ENCODE results near the gene SNX30. TPM values are rescaled to one million over a fixed set of nuclear protein-coding genes. Genes with fewer than 3 reads are reported as not detected.

The SNX30 gene
- total RNA-seq, 1 donor from 2014 or later, result 18.2 TPM

- Mint-ChIP-seq H3K27ac (ENCODE audit: unreplicated experiment) (no peak overlapping the region), H3K36me3 (ENCODE audit: unreplicated experiment) (peaks cover 23% of the 10 kb centered on the region), H3K4me1 (ENCODE audit: unreplicated experiment) (peaks cover 4% of the 10 kb centered on the region), H3K27me3 (ENCODE audit: unreplicated experiment) (no peaks in the 10 kb centered on the region), H3K9me3 (ENCODE audit: unreplicated experiment) (no peaks in the 10 kb centered on the region), H3K4me3 (ENCODE audit: unreplicated experiment) (no peak overlapping the region)
- TF ChIP-seq CTCF (IDR thresholded peaks at IDR 0.05), result no peak
- no peak for DNase-seq (ENCODE audit: extremely low spot score, unreplicated experiment)
These were observed 100.3 kb downstream of the SNX30 start for GRCh38 chr9:112850840-112851239.

GRCh38 chr9:112852741-112853504, 102.4 kb downstream of the SNX30 start:
- Mint-ChIP-seq H3K4me1 (ENCODE audit: unreplicated experiment) (no peaks in the 10 kb centered on the region), H3K36me3 (ENCODE audit: unreplicated experiment) (peaks cover 24% of the 10 kb centered on the region), H3K9me3 (ENCODE audit: unreplicated experiment) (no peaks in the 10 kb centered on the region), H3K27me3 (ENCODE audit: unreplicated experiment) (no peaks in the 10 kb centered on the region), H3K27ac (ENCODE audit: unreplicated experiment) (no peak overlapping the region), H3K4me3 (ENCODE audit: unreplicated experiment) (no peak overlapping the region)
- DNase-seq (ENCODE audit: extremely low spot score, unreplicated experiment), result no peak
- no peak for TF ChIP-seq CTCF (IDR thresholded peaks at IDR 0.05)

GRCh38 chr9:112853882-112854585, 103.5 kb downstream of the SNX30 start:
- Mint-ChIP-seq H3K27ac (ENCODE audit: unreplicated experiment) (no peak overlapping the region), H3K4me1 (ENCODE audit: unreplicated experiment) (peaks cover 3% of the 10 kb centered on the region), H3K36me3 (ENCODE audit: unreplicated experiment) (peaks cover 24% of the 10 kb centered on the region), H3K9me3 (ENCODE audit: unreplicated experiment) (no peaks in the 10 kb centered on the region), H3K27me3 (ENCODE audit: unreplicated experiment) (no peaks in the 10 kb centered on the region), H3K4me3 (ENCODE audit: unreplicated experiment) (no peak overlapping the region)
- no peak for TF ChIP-seq CTCF (IDR thresholded peaks at IDR 0.05)
- no peak for DNase-seq (ENCODE audit: extremely low spot score, unreplicated experiment)

DNA sequence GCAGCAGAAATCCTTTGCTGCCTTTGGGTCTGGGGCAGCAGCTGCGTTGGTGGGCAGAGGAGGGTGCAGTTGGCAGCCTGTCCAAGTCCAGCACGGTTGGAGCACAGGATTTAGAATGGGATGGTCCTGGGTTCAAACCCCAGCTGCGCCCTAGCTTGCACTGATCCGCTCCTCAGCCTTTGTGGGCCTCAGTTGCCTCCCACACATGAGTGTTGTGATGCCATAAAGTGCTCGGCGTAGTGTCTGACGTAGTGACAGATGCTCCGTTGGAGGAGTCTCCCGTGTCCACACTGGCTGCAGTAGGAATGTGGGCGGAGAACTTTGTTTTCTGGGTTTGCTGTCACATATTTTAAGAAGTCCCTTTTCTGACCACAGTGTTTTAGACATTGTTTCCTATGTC, 104.1 kb downstream of the SNX30 start:
- TF ChIP-seq CTCF (IDR thresholded peaks at IDR 0.05), result no peak
- no peaks in the 10 kb centered on the region for H3K27me3 Mint-ChIP-seq (ENCODE audit: unreplicated experiment)
- H3K36me3 Mint-ChIP-seq (ENCODE audit: unreplicated experiment), result peaks cover 24% of the 10 kb centered on the region
- no peaks in the 10 kb centered on the region for H3K9me3 Mint-ChIP-seq (ENCODE audit: unreplicated experiment)
- no peak overlapping the region for H3K4me3 Mint-ChIP-seq (ENCODE audit: unreplicated experiment)
- peaks cover 3% of the 10 kb centered on the region for H3K4me1 Mint-ChIP-seq (ENCODE audit: unreplicated experiment)
- no peak overlapping the region for H3K27ac Mint-ChIP-seq (ENCODE audit: unreplicated experiment)
- DNase-seq (ENCODE audit: extremely low spot score, unreplicated experiment), result no peak

- DNase-seq (ENCODE audit: extremely low spot score, unreplicated experiment), result no peak
- H3K9me3 Mint-ChIP-seq (ENCODE audit: unreplicated experiment), result no peaks in the 10 kb centered on the region
- peaks cover 3% of the 10 kb centered on the region for H3K4me1 Mint-ChIP-seq (ENCODE audit: unreplicated experiment)
- no peak for TF ChIP-seq CTCF (IDR thresholded peaks at IDR 0.05)
- no peak overlapping the region for H3K27ac Mint-ChIP-seq (ENCODE audit: unreplicated experiment)
- no peaks in the 10 kb centered on the region for H3K27me3 Mint-ChIP-seq (ENCODE audit: unreplicated experiment)
- H3K36me3 Mint-ChIP-seq (ENCODE audit: unreplicated experiment), result peaks cover 20% of the 10 kb centered on the region
- no peak overlapping the region for H3K4me3 Mint-ChIP-seq (ENCODE audit: unreplicated experiment)
These were observed 105.6 kb downstream of the SNX30 start for GRCh38 chr9:112856200-112856599.
